K562 (cell line): ENCODE measurements around the gene PHF21A. TPM values are rescaled to one million over a fixed set of nuclear protein-coding genes. Genes with fewer than 3 reads are reported as not detected.

Experiments used
- ATAC-seq: fragments of 200-7000 bp; cut with Tn5 transposase; 3 replicates; pipeline ENCODE4 v1.9.1; 2020; ENCODE audit warnings: moderate library complexity
- BruUV-seq: library from RNA; stranded (reverse); fragments of 400-500 nt; replicated peaks from 2 replicates; lab custom pipeline; 2021; lab: Mats Ljungman, UMichigan
- CTCF ChIA-PET: fragments of 300-600 bp; formaldehyde crosslinking; extraction: SDS; loops from one replicate; lab custom pipeline; 2021; ENCODE audit warnings: low intra/inter-chr PET ratio; lab: Yijun Ruan, JAX
- POLR2A ChIA-PET: fragments of 300-600, 350-650 bp; sonication (Branson Sonifier 250); formaldehyde crosslinking; extraction: SDS; loops from one replicate; lab custom pipeline; 2021; ENCODE audit warnings: antibody characterized with exemption, inconsistent platforms; lab: Yijun Ruan, JAX
- DNase-seq, 4 experiments: peaks; one replicate each; pipeline versions ENCODE4 v3.0.0 to v3.0.0-alpha.2; 2011 to 2018; ENCODE audit warnings: low spot score in 3 of 4, mixed read lengths in 3 of 4; ENCODE audit errors: extremely low read depth in 1 of 4
- FAIRE-seq: peaks from 2 replicates; lab custom pipeline; 2011; peaks lifted over from hg19 to GRCh38; lab: Jason Lieb, UNC
- H2AFZ ChIP-seq: 2 replicates; pipeline ENCODE4 v1.6.0; 2011; ENCODE audit warnings: low read depth, low read length, control low read depth, inconsistent platforms
- H3K27ac ChIP-seq: fragments of 200-600 bp; 3 replicates; pipeline ENCODE4 v1.8.0; 2011; ENCODE audit warnings: low read depth, mild to moderate bottlenecking, control low read depth, inconsistent platforms, low read length, moderate library complexity, mixed read lengths; ENCODE audit errors: extremely low read depth
- H3K27me3 ChIP-seq, 2 experiments: fragments of 300-600 bp in 1 of 2; 2 replicates in 1 of 2; 3 replicates in 1 of 2; pipeline versions ENCODE4 v1.6.0 to v1.8.0; 2011; ENCODE audit warnings: inconsistent platforms in 2 of 2, low read length in 2 of 2, mild to moderate bottlenecking in 1 of 2, mixed read lengths in 1 of 2, moderate library complexity in 1 of 2; ENCODE audit not compliant: control insufficient read depth in 2 of 2, insufficient read depth in 2 of 2
- H3K36me3 ChIP-seq: fragments of 300-600 bp; 3 replicates; pipeline ENCODE4 v1.8.0; 2011; ENCODE audit warnings: mild to moderate bottlenecking, low read length, inconsistent platforms; ENCODE audit not compliant: control insufficient read depth, insufficient read depth
- H3K4me1 ChIP-seq, 2 experiments: fragments of 200-600 bp in 1 of 2; replicated peaks in 1 of 2; 2 replicates in 1 of 2; 3 replicates in 1 of 2; pipeline versions ENCODE4 v1.5.1 to v1.8.0; 2011; ENCODE audit warnings: inconsistent platforms in 2 of 2, low read length in 2 of 2, mild to moderate bottlenecking in 1 of 2, mixed read lengths in 1 of 2, moderate library complexity in 1 of 2; ENCODE audit not compliant: control insufficient read depth in 2 of 2, insufficient read depth in 2 of 2
- H3K4me2 ChIP-seq: 2 replicates; pipeline ENCODE4 v1.6.1; 2011; ENCODE audit warnings: low read length, control low read depth, inconsistent platforms, mixed read lengths; ENCODE audit not compliant: insufficient read depth
- H3K4me3 ChIP-seq: fragments of 200-600 bp; sonication (generic), shearing (Covaris generic); 2 replicates; pipeline ENCODE4 v1.5.1; 2016; ENCODE audit warnings: control low read depth, inconsistent platforms
- H3K79me2 ChIP-seq: fragments of 200-600 bp; 3 replicates; pipeline ENCODE4 v1.8.0; 2011; ENCODE audit warnings: low read length, inconsistent platforms; ENCODE audit not compliant: control insufficient read depth, insufficient read depth
- H3K9ac ChIP-seq, 2 experiments: 2 replicates each; pipeline versions ENCODE4 v1.6.0 to v1.6.1; 2011; ENCODE audit warnings: low read depth in 2 of 2, low read length in 2 of 2, control low read depth in 1 of 2, inconsistent platforms in 1 of 2, mild to moderate bottlenecking in 1 of 2, mixed read lengths in 1 of 2; ENCODE audit not compliant: insufficient read depth in 1 of 2
- H3K9me1 ChIP-seq: one replicate; pipeline ENCODE4 v1.6.0; 2011; ENCODE audit warnings: inconsistent platforms, mild to moderate bottlenecking, low read length, moderate library complexity; ENCODE audit not compliant: control insufficient read depth, insufficient read depth
- H3K9me3 ChIP-seq: replicated peaks from 2 replicates; pipeline ENCODE4 v1.5.1; 2011; ENCODE audit warnings: low read depth, low read length, inconsistent platforms; ENCODE audit not compliant: control insufficient read depth, insufficient read depth
- H4K20me1 ChIP-seq: replicated peaks from 2 replicates; pipeline ENCODE4 v1.6.1; 2011; ENCODE audit warnings: low read length, inconsistent platforms, mixed read lengths; ENCODE audit not compliant: control insufficient read depth, insufficient read depth
- CREB1 ChIP-seq, 2 experiments: sonication (generic) in 1 of 2; formaldehyde crosslinking in 1 of 2; IDR thresholded peaks; 2 replicates each; pipeline versions ENCODE4 v1.6.1 to v1.8.0; 2012 to 2022; ENCODE audit warnings: inconsistent platforms in 1 of 2, mild to moderate bottlenecking in 1 of 2, missing genetic modification reagents in 1 of 2, moderate library complexity in 1 of 2
- E2F6 ChIP-seq, 2 experiments: IDR thresholded peaks; 2 replicates each; pipeline ENCODE4 v1.6.1; 2011; ENCODE audit warnings: borderline replicate concordance in 1 of 2, control low read depth in 1 of 2, low read depth in 1 of 2, low read length in 1 of 2, mild to moderate bottlenecking in 1 of 2, mixed read lengths in 1 of 2, moderate library complexity in 1 of 2; ENCODE audit not compliant: insufficient read depth in 1 of 2, insufficient read length in 1 of 2, poor library complexity in 1 of 2, severe bottlenecking in 1 of 2; ENCODE audit errors: extremely low read depth in 1 of 2
- HES1 ChIP-seq: fragments of 450-650 bp; IDR thresholded peaks from 2 replicates; pipeline ENCODE4 v1.6.1; 2016; ENCODE audit warnings: low read depth, mild to moderate bottlenecking, moderate library complexity
- MNT ChIP-seq, 2 experiments: fragments of 450-650 bp; conservative IDR thresholded peaks; 2 replicates each; pipeline ENCODE4 v1.6.1; 2017; ENCODE audit warnings: mild to moderate bottlenecking in 2 of 2, moderate library complexity in 2 of 2
- NCOA2 ChIP-seq, 2 experiments: fragments of 450-650 bp; IDR thresholded peaks; 2 replicates each; pipeline ENCODE4 v1.6.1; 2018; ENCODE audit warnings: mild to moderate bottlenecking in 2 of 2, moderate library complexity in 1 of 2; ENCODE audit not compliant: partially characterized antibody in 2 of 2
- RAD21 ChIP-seq, 2 experiments: fragments of 250-450 bp in 1 of 2; fragments of 450-650 bp in 1 of 2; sonication (Bioruptor Pico) in 1 of 2; formaldehyde crosslinking in 1 of 2; IDR thresholded peaks in 1 of 2; conservative IDR thresholded peaks in 1 of 2; 2 replicates each; pipeline versions ENCODE4 v1.4.0 to v1.8.0; 2020 to 2022; ENCODE audit warnings: mild to moderate bottlenecking in 2 of 2, moderate library complexity in 1 of 2
- RERE ChIP-seq: sonication (generic); formaldehyde crosslinking; IDR thresholded peaks from 2 replicates; pipeline ENCODE4 v1.8.0; 2023; ENCODE audit warnings: missing genetic modification reagents, mild to moderate bottlenecking, borderline replicate concordance
- SRSF7 ChIP-seq: fragments of 200-400 bp; formaldehyde crosslinking; optimal IDR thresholded peaks from 2 replicates; pipeline ENCODE3; 2017; ENCODE audit warnings: mild to moderate bottlenecking, low read depth, low read length
- STAT5B ChIP-seq: fragments of 250-450 bp; sonication (Bioruptor Pico); IDR thresholded peaks from 2 replicates; pipeline ENCODE4 v1.8.0; 2021; ENCODE audit warnings: mild to moderate bottlenecking, inconsistent platforms
- ZZZ3 ChIP-seq: fragments of 450-650 bp; IDR thresholded peaks from 2 replicates; pipeline ENCODE4 v1.6.1; 2016; ENCODE audit warnings: antibody characterized with exemption, mild to moderate bottlenecking, moderate library complexity
- WGBS: fragments of 100-300 bp; shearing (Covaris generic); methylation state at CpG from one replicate; pipeline ENCODE4 v1.1.6; 2016; ENCODE audit warnings: low coverage, mixed read lengths; ENCODE audit not compliant: insufficient coverage; ENCODE audit errors: missing lambda C conversion rate; 5-methylcytosine and 5-hydroxymethylcytosine counted together
- in situ Hi-C: fragments of 300-500 bp; cut with MboI; formaldehyde crosslinking; loops from 4 replicates; pipeline ENCODE4 v1.15.0; 2018; ENCODE audit warnings: inconsistent platforms, mixed read lengths
- intact Hi-C: fragments of 100-400 bp; cut with micrococcal nuclease; formaldehyde crosslinking; loops from 2 replicates; pipeline ENCODE4 v1.14.2; 2022
- polyA plus RNA-seq, 8 experiments: library from polyadenylated mRNA; depleted of rRNA in 4 of 8; stranded (reverse) in 5 of 8; unstranded in 3 of 8; fragments of >200 nt; fragmentation: Nextera tagmentation in 2 of 8; fragmentation: Illumina TruSeq in 1 of 8; extraction: Ambion mirVana in 2 of 8; extraction: Trizol in 1 of 8; gene quantifications; 2 replicates each; pipeline versions ENCODE4 v1.2.1 to v1.2.3, GENCODE V29; 2011 to 2014; ENCODE audit warnings: inconsistent platforms in 1 of 8, missing spikeins in 1 of 8
- total RNA-seq, 7 experiments: library from RNA; depleted of rRNA in 6 of 7; stranded (reverse); fragments of >200 nt in 6 of 7; fragmentation: Illumina TruSeq in 2 of 7; extraction: Trizol in 2 of 7; gene quantifications; 2 replicates each; pipeline versions ENCODE4 v1.2.1 to v1.2.3, GENCODE V29; 2011 to 2021; ENCODE audit warnings: low replicate concordance in 1 of 7

PHF21A gene
- total and polyA plus RNA-seq, 9 of the 15 experiments (the other 6 are each of a cell fraction or from before 2014, with no cell fraction given) = 1.5 to 32.4 (median 10.7) TPM

- peaks cover 39% of the 10 kb centered on the region; the same call in 2 of the 3 replicates for H3K36me3 ChIP-seq
- CTCF ChIA-PET = interaction anchor here (0.6 to 4.9 kb wide), 8 partner anchors 12 to 417 kb away, joined by 3 to 36 read pairs (median 3); no protein-coding TSS in a partner anchor
- TF ChIP-seq MNT (conservative IDR thresholded peaks at IDR 0.05) (peak in 1 of 2 experiments; percentile 37; a peak in 1 of 4 replicates), SRSF7 (no peak), RERE (CRISPR knock-in tag) (no peak), STAT5B (CRISPR knock-in tag) (no peak), HES1 (no peak), E2F6 (IDR thresholded peaks at IDR 0.05; ENCODE audit: borderline replicate concordance in 1 of 2, extremely low read depth in 1 of 2, insufficient read depth in 1 of 2, insufficient read length in 1 of 2, low read depth in 1 of 2, low read length in 1 of 2, poor library complexity in 1 of 2, severe bottlenecking in 1 of 2) (peak; percentile 64 to 84), NCOA2 (IDR thresholded peaks at IDR 0.05; ENCODE audit: partially characterized antibody in 2 of 2) (no peak), RAD21 (CRISPR knock-in tag; conservative IDR thresholded peaks at IDR 0.05 in 1 of 2, IDR thresholded peaks at IDR 0.05 in 1 of 2) (peak; percentile 90 to 97), CREB1 (IDR thresholded peaks at IDR 0.05) (no peak), CREB1 (CRISPR knock-in tag; IDR thresholded peaks at IDR 0.05) (peak; percentile 36; the same call in 1 of the 2 replicates), ZZZ3 (0 out of 2 replicates have a peak, but pooled peaks have one; percentile 11)
These were observed 156.3 kb downstream of the PHF21A start for GRCh38 chr11:45964911-45965389.

More at GRCh38 chr11:45964911-45965389, 156.3 kb downstream of the PHF21A start:
- peaks cover 3 to 6% of the 10 kb centered on the region in 2 experiments; a peak in 3 of 5 replicates for H3K4me1 ChIP-seq
- in situ Hi-C loops = no loop called here
- H3K27me3 ChIP-seq = no peaks in the 10 kb centered on the region
- H3K27ac ChIP-seq = no peak overlapping the region; the same call in 2 of the 3 replicates
- H2AFZ ChIP-seq = peak overlapping the region; percentile 61; the same call in 1 of the 2 replicates
- DNase-seq (peak; percentile 76 to 87 (median 80)), ATAC-seq (peak; percentile 98), FAIRE-seq (peak; percentile 99)
- no peaks in the 10 kb centered on the region for H3K9me1 ChIP-seq
- WGBS = 16% methylated on average over 9 of the region's 9 CpGs
- POLR2A ChIA-PET = interaction anchor here (0.6 to 3.4 kb wide), 12 partner anchors 12 to 359 kb away, joined by 3 to 26 read pairs (median 3); no protein-coding TSS in a partner anchor
- 0 out of 4 replicates have a peak overlapping the region, but pooled peaks of 1 of the 2 experiments have one; percentile 15 for H3K9ac ChIP-seq
- no TSS peak for BruUV-seq
- no peaks in the 10 kb centered on the region for H4K20me1 ChIP-seq
- H3K4me3 ChIP-seq = no peak overlapping the region
- H3K4me2 ChIP-seq = no peak overlapping the region
- intact Hi-C loops = loop anchor here (1.0 to 2.0 kb wide), 2 partner anchors 30 to 41 kb away; no protein-coding TSS in a partner anchor
- no peaks in the 10 kb centered on the region for H3K9me3 ChIP-seq
- no peaks in the 10 kb centered on the region for H3K79me2 ChIP-seq
